GM12892 (cell line): ENCODE measurements around the gene KMT2C.

Experiments
- POLR2AphosphoS5 ChIP-seq: IDR thresholded peaks from 2 replicates; pipeline ENCODE4 v1.6.1; 2011; ENCODE audit warnings: low read depth, low read length, control low read depth
- TAF1 ChIP-seq: IDR thresholded peaks from 2 replicates; pipeline ENCODE4 v1.6.1; 2011; ENCODE audit warnings: low read depth, mild to moderate bottlenecking, control low read depth, low read length, borderline replicate concordance

DNA sequence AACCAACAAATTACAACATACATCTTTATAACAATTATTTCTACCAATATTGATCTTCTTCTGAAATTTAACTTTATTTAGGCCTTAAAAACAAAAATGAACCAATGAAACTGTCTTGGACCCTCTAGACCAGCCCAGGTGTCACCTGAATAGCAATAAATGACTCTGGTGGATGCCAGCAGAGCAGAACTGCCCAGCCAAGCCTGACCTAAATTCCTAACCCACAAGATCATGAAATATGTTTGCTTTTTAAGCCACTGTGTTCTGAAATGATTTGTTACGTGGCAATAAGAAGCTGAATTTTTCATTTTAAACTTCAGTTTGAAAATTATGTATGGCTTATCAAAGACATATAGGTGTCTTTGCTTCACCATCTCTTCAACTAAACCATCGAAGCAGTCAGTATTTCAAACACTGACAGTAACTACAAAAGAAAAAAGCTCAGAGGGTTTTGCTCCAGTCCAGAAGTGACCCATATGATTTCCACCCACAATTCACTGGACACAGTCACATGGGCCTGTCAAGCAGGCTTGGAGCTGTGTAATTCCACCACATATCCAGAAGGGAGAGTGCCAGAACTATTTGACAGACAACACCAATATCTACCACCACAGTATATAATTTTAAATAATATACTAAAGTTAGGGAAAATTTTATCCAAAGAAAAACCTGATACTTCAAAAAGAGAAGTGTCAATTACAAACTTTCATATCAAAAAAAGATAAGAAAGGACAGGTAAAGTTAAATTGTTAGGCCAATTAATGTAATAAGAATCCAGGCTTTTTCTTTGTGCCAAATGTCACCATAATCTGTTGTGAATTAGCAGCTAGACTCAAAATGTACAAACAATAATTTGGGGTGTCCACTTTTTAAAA is 94.5 kb downstream of the KMT2C start:
- TF ChIP-seq POLR2AphosphoS5, result no peak
- no peak for TF ChIP-seq TAF1
